ENCODE results near the gene DENND2A. TPM values are rescaled to one million over a fixed set of nuclear protein-coding genes. Genes with fewer than 3 reads are reported as not detected.

The DENND2A gene
- polyA plus RNA-seq, 3 donors, result not detected

DNA sequence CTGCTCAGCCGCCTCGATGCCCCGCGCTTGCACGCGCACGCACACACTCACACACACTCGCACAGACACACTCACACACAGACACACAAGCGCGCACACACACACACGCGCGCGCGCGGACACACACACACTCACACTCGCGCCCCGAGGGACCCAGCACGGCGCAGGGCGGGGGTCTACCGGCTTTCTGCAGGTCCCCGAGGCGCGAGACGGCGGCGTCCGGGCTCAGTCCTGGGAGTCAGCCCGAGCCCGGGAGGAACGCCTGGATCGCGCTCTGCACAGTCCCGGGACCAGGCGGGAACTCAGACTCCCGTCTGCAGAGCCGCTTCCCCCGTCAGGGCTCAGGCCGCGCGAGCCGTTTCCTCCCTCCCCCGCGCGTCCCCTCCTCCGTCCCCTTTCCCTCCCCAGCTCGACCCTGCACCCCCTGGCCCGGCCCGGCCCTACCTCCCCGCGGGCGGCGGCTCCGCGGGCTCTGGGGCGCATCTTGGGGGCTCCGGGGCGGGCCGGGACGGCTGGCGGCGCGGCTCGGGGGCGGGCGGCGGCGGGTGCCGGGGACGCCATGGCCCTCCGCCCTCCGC lies 464 bp downstream of the DENND2A start:
- Mint-ChIP-seq H3K4me3 (peak overlapping the region; percentile 80 to 97), H3K27ac (no peak overlapping the region), H3K27me3 (ENCODE audit: low read depth in 3 of 3) (peaks cover 67 to 79% (median 74%) of the 10 kb centered on the region in 3 donors), H3K36me3 (peaks cover 0 to 10% of the 10 kb centered on the region in 2 donors), H3K9me3 (peaks cover 0 to 27% (median 11%) of the 10 kb centered on the region in 7 donors), H3K4me1 (peaks cover 20% of the 10 kb centered on the region)
- Histone ChIP-seq H3K9ac (ENCODE audit: insufficient read depth, low read length, poor library complexity, severe bottlenecking) (no peak overlapping the region), H2AFZ (ENCODE audit: insufficient read depth, low read depth, low read length, poor library complexity, severe bottlenecking) (peak overlapping the region; percentile 43), H3K36me3 (replicated peaks in 1 of 2; ENCODE audit: control insufficient read depth in 1 of 2, insufficient read depth in 2 of 2, low read length in 2 of 2) (no peaks in the 10 kb centered on the region), H3K4me1 (ENCODE audit: control insufficient read depth in 1 of 2, insufficient read depth in 2 of 2, low read length in 2 of 2) (peaks cover 15 to 20% of the 10 kb centered on the region in 2 donors), H4K20me1 (ENCODE audit: insufficient read depth, low read length) (no peaks in the 10 kb centered on the region), H3K79me2 (ENCODE audit: insufficient read depth, low read length) (no peaks in the 10 kb centered on the region), H3K27me3 (ENCODE audit: control insufficient read depth in 2 of 2, insufficient read depth in 2 of 2, low read length in 2 of 2) (peaks cover 33 to 67% of the 10 kb centered on the region in 2 donors), H3K4me3 (replicated peaks in 1 of 3; ENCODE audit: low read depth in 2 of 3, low read length in 3 of 3) (peak overlapping the region in 2 of 3 experiments; percentile 18 to 67), H3K9me3 (replicated peaks in 1 of 2; ENCODE audit: control insufficient read depth in 1 of 2, insufficient read depth in 1 of 2, low read length in 2 of 2) (peaks cover 3 to 18% of the 10 kb centered on the region in 2 donors), H3K4me2 (replicated peaks; ENCODE audit: extremely low read depth, low read length, poor library complexity, severe bottlenecking) (peak overlapping the region; percentile 79), H3K27ac (ENCODE audit: low read depth in 1 of 2, low read length in 2 of 2) (no peak overlapping the region)
- intact Hi-C loops (cut with micrococcal nuclease), result no loop called here
- no peak for DNase-seq
- TF ChIP-seq, protein P1, sequence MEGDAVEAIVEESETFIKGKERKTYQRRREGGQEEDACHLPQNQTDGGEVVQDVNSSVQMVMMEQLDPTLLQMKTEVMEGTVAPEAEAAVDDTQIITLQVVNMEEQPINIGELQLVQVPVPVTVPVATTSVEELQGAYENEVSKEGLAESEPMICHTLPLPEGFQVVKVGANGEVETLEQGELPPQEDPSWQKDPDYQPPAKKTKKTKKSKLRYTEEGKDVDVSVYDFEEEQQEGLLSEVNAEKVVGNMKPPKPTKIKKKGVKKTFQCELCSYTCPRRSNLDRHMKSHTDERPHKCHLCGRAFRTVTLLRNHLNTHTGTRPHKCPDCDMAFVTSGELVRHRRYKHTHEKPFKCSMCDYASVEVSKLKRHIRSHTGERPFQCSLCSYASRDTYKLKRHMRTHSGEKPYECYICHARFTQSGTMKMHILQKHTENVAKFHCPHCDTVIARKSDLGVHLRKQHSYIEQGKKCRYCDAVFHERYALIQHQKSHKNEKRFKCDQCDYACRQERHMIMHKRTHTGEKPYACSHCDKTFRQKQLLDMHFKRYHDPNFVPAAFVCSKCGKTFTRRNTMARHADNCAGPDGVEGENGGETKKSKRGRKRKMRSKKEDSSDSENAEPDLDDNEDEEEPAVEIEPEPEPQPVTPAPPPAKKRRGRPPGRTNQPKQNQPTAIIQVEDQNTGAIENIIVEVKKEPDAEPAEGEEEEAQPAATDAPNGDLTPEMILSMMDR (IDR thresholded peaks at IDR 0.05), result no peak
- under 1% methylated on average over 69 of the region's 74 CpGs for WGBS (ENCODE audit: insufficient coverage)

DNA sequence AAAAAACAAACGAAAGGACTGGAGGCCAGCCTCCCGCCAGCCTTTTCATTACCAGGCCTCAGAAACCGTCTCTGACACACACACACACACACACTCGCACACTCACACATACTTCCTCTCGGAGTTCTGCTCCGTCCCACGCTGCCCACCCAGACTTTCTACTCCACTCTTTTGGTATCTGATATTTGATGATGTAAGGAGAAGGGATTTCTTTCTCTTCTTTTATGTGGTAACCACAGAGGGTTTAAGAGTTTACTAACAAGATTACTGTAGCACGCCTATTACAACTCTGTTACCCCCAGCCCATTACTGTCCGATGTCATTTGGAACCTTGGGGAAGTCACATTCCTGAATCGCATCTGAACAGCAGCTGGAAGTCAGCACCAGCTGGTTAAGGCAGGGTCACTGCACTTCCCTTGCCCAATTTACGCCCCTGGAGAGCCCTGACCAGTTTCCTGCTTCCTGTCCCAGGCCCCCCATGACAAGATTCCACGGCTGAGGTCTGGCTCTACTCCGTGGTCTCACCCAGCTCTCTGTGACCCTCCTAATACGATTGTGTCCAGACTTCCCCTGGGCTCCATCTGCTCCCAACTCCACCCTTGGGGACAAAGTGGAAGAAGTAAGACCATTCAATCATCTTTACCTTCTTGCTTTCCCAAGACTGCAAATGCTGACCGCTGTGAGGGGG lies 1.1 kb downstream of the DENND2A start:
- Histone ChIP-seq H3K36me3 (replicated peaks in 1 of 2; ENCODE audit: control insufficient read depth in 1 of 2, insufficient read depth in 2 of 2, low read length in 2 of 2) (no peaks in the 10 kb centered on the region), H4K20me1 (ENCODE audit: insufficient read depth, low read length) (no peaks in the 10 kb centered on the region), H3K79me2 (ENCODE audit: insufficient read depth, low read length) (no peaks in the 10 kb centered on the region), H3K4me1 (ENCODE audit: control insufficient read depth in 1 of 2, insufficient read depth in 2 of 2, low read length in 2 of 2) (peaks cover 15 to 18% of the 10 kb centered on the region in 2 donors), H3K4me3 (replicated peaks in 1 of 3; ENCODE audit: low read depth in 2 of 3, low read length in 3 of 3) (peak overlapping the region in 2 of 3 experiments; percentile 18 to 67), H3K4me2 (replicated peaks; ENCODE audit: extremely low read depth, low read length, poor library complexity, severe bottlenecking) (peak overlapping the region; percentile 79), H3K9me3 (replicated peaks in 1 of 2; ENCODE audit: control insufficient read depth in 1 of 2, insufficient read depth in 1 of 2, low read length in 2 of 2) (peaks cover 3 to 18% of the 10 kb centered on the region in 2 donors), H3K27me3 (ENCODE audit: control insufficient read depth in 2 of 2, insufficient read depth in 2 of 2, low read length in 2 of 2) (peaks cover 33 to 64% of the 10 kb centered on the region in 2 donors), H2AFZ (ENCODE audit: insufficient read depth, low read depth, low read length, poor library complexity, severe bottlenecking) (peak overlapping the region; percentile 43), H3K9ac (ENCODE audit: insufficient read depth, low read length, poor library complexity, severe bottlenecking) (no peak overlapping the region), H3K27ac (ENCODE audit: low read depth in 1 of 2, low read length in 2 of 2) (no peak overlapping the region)
- H3K9me3 Mint-ChIP-seq, result peaks cover 0 to 27% (median 11%) of the 10 kb centered on the region in 7 donors
- TF ChIP-seq, protein P1 (IDR thresholded peaks at IDR 0.05), result no peak
- peaks cover 0 to 10% of the 10 kb centered on the region in 2 donors for H3K36me3 Mint-ChIP-seq
- no peak for DNase-seq
- intact Hi-C loops (cut with micrococcal nuclease), result no loop called here
- H3K4me1 Mint-ChIP-seq, result peaks cover 20% of the 10 kb centered on the region
- WGBS (ENCODE audit: insufficient coverage), result 1% methylated on average over 11 of the region's 15 CpGs
- peaks cover 63 to 75% (median 74%) of the 10 kb centered on the region in 3 donors for H3K27me3 Mint-ChIP-seq (ENCODE audit: low read depth in 3 of 3)
- no peak overlapping the region for H3K27ac Mint-ChIP-seq
- peak overlapping the region; percentile 80 to 97 for H3K4me3 Mint-ChIP-seq

Measured in CD14-positive monocyte (primary cell).